ENCODE measurements around the gene GSAP. TPM values are rescaled to one million over a fixed set of nuclear protein-coding genes. Genes with fewer than 3 reads are reported as not detected.
"Not testable (repeated sequence)": the region's sequence is repeated elsewhere in the genome, so short reads cannot be mapped to it uniquely, and the experiment has no call there.

GSAP gene
- total RNA-seq, 2 donors from 2014 or later = 10.3 to 11.5 TPM

DNA sequence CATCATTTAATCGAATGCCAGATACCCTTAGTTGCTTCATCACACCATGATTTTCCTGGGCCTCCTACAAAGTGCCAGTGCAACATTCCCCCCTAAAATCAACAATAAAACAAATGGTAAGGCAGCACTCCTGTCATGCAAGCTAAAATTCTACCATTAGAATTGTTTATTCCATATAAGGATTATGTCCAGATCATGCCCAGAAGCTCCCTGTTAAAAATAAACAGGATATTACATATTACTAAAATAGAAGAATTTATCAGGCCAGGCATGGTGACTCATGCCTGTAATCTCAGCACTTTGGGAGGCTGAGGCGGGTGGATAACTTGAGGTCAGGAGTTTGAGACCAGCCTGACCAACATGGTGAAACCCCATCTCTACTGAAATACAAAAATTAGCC, 140.5 kb downstream of the GSAP start:
- peak; percentile 37 to 50 for ATAC-seq
- intact Hi-C loops (cut with DNase I); DNase-seq: not testable (repeated sequence)

DNA sequence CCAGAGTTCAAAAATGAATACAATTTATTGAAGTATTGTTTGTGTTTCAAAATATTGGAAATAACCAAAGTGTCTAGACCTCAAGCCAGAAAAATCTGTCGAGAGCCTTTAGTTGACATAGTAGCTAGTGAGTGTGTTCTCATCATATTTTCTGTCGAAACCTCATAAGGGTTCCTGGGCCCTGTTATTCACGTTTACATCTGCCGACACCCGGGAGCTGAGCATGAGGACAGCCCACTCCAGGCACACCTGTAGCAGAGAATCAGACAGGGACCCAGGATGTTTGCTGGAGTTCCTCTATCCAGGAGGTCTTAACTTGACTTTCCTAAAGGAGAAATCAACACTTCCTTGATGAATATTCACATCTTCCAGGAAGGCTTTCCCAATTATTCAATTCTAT, 144.4 kb downstream of the GSAP start:
- intact Hi-C loops (cut with DNase I) = no loop called here
- no peak for ATAC-seq

DNA sequence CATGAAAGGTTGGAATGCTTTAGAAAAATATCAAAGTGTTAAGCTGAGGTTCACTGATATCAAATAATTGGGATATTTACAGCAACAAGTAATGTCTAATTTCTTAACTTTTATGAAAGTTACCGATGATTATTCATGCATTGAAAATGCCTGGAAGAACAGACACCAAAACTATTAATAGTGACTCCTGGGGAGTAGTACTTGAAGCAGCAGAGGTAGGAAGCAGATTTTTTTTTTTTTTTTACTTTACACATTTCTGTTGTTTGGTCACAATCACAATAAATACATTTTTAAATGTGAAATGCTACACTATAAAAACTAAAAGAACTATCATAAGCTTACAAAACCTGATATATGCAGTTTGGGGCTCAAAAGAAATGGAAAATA, 146.1 kb downstream of the GSAP start:
- no peak for DNase-seq
- intact Hi-C loops (cut with DNase I) = no loop called here
- ATAC-seq = peak; percentile 15 to 47

More for the DNA sequence above, 144.4 kb downstream of the GSAP start:
- DNase-seq = no peak

DNA sequence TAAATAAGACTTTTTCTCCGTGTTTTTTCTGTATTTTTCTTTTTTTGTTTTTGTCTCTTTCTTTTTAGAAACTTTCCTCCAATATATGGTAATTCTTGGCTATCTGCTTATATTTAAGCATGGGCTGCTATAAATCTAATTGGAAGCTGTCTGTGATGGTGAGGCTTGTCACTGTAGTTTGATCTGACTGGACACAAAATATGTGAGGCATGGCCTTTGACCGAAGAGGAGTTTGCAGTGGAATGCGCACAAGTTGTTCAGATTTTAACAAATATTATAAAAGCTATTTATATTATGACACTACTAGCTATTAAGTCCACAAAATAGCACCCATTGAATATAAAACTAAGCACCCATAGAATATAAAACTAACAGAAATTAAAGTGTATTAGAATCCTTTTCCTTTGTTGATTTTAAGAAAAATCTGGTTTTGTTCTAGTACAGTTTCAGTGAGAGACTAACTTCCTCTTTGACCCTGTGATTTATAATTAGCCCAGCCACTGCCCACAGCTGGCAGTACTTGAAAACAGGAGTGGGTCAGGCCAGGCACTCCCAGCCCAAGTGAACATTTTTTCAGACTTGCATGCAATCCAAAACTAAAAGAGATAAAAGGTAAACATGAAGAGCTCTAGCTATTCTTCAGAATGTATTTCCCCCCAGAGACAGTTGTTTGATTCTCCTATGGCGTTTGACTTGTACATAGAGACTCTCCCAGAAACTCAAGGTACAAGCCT, 146.6 kb downstream of the GSAP start:
- peak; percentile 88 to 90 for ATAC-seq
- intact Hi-C loops (cut with DNase I) = no loop called here
- DNase-seq = no peak

DNA sequence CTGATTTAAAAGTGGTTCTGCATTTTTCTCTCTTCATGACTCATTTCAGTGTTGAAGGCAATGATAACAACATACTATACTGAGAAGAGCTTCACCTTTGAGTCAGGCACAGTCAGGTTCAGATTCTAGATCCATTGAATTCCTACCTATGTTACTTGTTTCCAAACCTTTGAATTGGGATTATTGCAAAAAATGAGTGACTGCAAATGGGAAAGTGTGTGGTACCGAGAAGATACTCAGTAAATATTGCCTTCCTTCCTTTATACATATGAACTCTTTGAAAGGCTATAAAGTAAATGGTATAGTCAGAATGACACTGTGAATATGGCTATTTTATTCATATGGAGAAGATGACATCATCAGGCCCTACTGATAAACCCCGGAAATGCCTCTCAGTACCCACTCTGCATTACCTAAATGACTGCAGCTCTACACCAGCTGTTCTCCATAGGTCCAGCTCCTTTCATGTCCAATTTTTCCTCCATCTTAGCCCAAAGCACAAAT, 149.8 kb downstream of the GSAP start:
- DNase-seq = no peak
- intact Hi-C loops (cut with DNase I) = no loop called here
- peak in 1 of 2 donors; percentile 53 for ATAC-seq

DNA sequence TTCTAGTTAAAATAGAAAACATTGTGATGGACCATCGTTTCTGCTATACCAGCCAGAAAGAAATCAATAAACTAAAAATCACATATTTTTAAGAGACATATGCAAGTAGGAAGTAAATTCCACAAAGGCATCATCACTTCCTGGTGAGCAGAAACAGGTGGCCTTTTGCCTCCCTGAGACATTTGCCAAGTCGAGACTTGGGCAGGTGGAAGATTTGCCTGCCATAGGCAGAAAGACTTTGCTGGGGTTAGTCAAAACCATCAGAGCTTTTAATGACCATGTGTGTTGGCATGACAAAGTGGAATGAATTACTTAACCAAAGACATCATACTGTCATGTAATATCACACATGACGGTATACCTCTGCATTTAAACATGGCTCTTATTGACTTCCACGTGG, 150.5 kb downstream of the GSAP start:
- intact Hi-C loops (cut with DNase I) = no loop called here
- ATAC-seq (no peak), DNase-seq (no peak)

DNA sequence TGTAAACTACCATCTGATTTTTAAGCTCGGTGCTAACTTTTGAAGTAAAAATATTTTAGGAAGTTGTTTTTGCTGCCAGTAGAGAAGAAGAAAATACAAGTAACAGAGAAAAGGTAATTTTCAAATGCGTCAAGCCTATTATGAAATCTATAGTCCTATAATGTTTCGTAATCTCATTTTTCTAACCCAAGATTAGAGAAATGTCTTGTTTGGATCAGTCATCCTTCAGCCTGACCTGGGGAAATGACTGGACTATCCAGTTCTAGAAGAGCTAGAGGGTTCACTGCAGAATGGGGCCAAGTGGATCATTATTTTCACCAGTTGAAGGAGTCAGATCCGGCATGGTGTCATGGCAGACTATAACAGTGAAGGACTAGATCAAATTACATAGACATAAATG, 153.8 kb downstream of the GSAP start:
- no peak for ATAC-seq
- intact Hi-C loops (cut with DNase I) = no loop called here
- DNase-seq = no peak

Other genes starting within 250 kb of the GSAP start
- gene FGL2, start 216.5 kb downstream of the GSAP start, total RNA-seq = 10 to 100 TPM; 19.7 to 20.8 TPM
- 10 to 100 TPM; 47.5 to 60.4 TPM for gene PTPN12, start 120.9 kb upstream of the GSAP start, total RNA-seq